Body of pancreas (tissue), 4 donors: ENCODE results near the gene PLEKHA6. TPM values are rescaled to one million over a fixed set of nuclear protein-coding genes. Genes with fewer than 3 reads are reported as not detected.

Source experiments
- ATAC-seq: fragments of 150-250 bp; one replicate; pipeline ENCODE4 v1.9.1; 2016
- DNase-seq, 4 donors: peaks; one replicate each; pipeline ENCODE4 v3.0.0-alpha.2; 2019
- H3K27ac ChIP-seq, 4 donors: fragments of 200-600 bp; sonication (generic); 1 replicate in 3 of 4; 2 replicates in 1 of 4; pipeline versions ENCODE4 v1.5.1 to v1.6.1; 2016 to 2019; ENCODE audit warnings: mild to moderate bottlenecking in 1 of 4, mixed read lengths in 1 of 4, moderate library complexity in 1 of 4
- H3K27me3 ChIP-seq, 2 donors: fragments of 200-600 bp; sonication (generic); one replicate each; pipeline ENCODE4 v1.6.0; 2016; ENCODE audit warnings: mild to moderate bottlenecking in 1 of 2
- H3K36me3 ChIP-seq, 2 donors: fragments of 200-600 bp; sonication (generic); replicated peaks in 1 of 2; 2 replicates each; pipeline ENCODE4 v1.5.1; 2016; ENCODE audit warnings: low read depth in 2 of 2; ENCODE audit not compliant: insufficient read depth in 1 of 2
- H3K4me1 ChIP-seq: fragments of 200-600 bp; sonication (generic); one replicate; pipeline ENCODE4 v1.6.0; 2016
- H3K4me3 ChIP-seq, 2 donors: fragments of 200-600 bp; sonication (generic); 1 replicate in 1 of 2; 2 replicates in 1 of 2; pipeline ENCODE4 v1.5.1; 2016 to 2019
- H3K9me3 ChIP-seq, 3 donors: fragments of 200-600 bp; sonication (generic); 1 replicate in 2 of 3; 2 replicates in 1 of 3; pipeline ENCODE4 v1.5.1; 2016
- CTCF ChIP-seq, 7 experiments: fragments of 450-650 bp in 4 of 7; fragments of 200-600 bp in 3 of 7; sonication (generic) in 3 of 7; IDR thresholded peaks; one replicate each; pipeline ENCODE4 v1.5.1; 2016 to 2019; ENCODE audit warnings: antibody characterized with exemption in 7 of 7
- POLR2A ChIP-seq, 3 donors: fragments of 450-650 bp; IDR thresholded peaks; one replicate each; pipeline ENCODE4 v1.6.1; 2016; ENCODE audit warnings: antibody characterized with exemption in 3 of 3, mild to moderate bottlenecking in 2 of 3
- WGBS, 2 donors: methylation state at CpG; one replicate each; pipeline ENCODE4 v1.1.5; 2017; 5-methylcytosine and 5-hydroxymethylcytosine counted together
- intact Hi-C: fragments of 100-400 bp; cut with DNase I; formaldehyde crosslinking; loops from one replicate; pipeline ENCODE4 v1.15.1; 2023
- total RNA-seq, 2 donors: library from RNA; depleted of rRNA; stranded (reverse); fragments of >200 nt; gene quantifications; one replicate each; pipeline ENCODE4 v1.1.0, GENCODE V29; 2016

The PLEKHA6 gene
- total RNA-seq, 2 donors from 2014 or later, result 10.9 to 20.4 TPM

GRCh38 chr1:204188959-204189639 is 170.6 kb downstream of the PLEKHA6 start:
- no peak overlapping the region for H3K4me3 ChIP-seq
- intact Hi-C loops, result no loop called here
- TF ChIP-seq POLR2A (IDR thresholded peaks at IDR 0.05), result no peak
- TF ChIP-seq CTCF (IDR thresholded peaks at IDR 0.05), result no peak
- no peaks in the 10 kb centered on the region for H3K4me1 ChIP-seq
- H3K9me3 ChIP-seq, result no peaks in the 10 kb centered on the region
- 71 to 88% methylated on average over 9 to 11 of the region's 11 CpGs for WGBS, 2 donors
- H3K27me3 ChIP-seq, result no peaks in the 10 kb centered on the region
- DNase-seq, result no peak
- ATAC-seq, result no peak
- H3K36me3 ChIP-seq, result no peaks in the 10 kb centered on the region
- no peak overlapping the region for H3K27ac ChIP-seq

DNA sequence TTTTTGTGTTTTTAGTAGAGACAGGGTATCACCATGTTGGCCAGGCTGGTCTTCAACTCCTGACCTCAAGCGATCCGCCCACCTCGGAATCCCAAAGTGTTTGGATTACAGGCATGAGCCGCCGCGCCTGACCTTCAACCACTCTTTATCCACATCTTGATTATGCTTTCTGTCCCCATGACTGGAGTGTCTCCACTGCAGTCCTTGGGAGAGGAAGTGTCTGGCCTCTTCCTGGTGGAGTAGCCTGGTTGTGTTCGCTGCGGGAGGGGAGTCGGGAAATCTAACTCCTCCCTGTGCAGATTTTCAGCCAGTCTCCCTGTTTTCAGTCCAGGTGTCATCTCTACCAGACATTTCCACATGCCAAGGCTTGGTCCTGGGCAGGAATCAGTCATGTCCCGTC is 173.1 kb downstream of the PLEKHA6 start:
- no peaks in the 10 kb centered on the region for H3K9me3 ChIP-seq
- H3K27me3 ChIP-seq, result no peaks in the 10 kb centered on the region
- H3K27ac ChIP-seq, result no peak overlapping the region
- no peak for ATAC-seq
- no peak for DNase-seq
- H3K36me3 ChIP-seq, result no peaks in the 10 kb centered on the region
- WGBS, 2 donors, result 75 to 77% methylated on average over 10 of the region's 10 CpGs
- no peak overlapping the region for H3K4me3 ChIP-seq
- intact Hi-C loops, result no loop called here
- TF ChIP-seq CTCF (IDR thresholded peaks at IDR 0.05), result no peak
- TF ChIP-seq POLR2A (IDR thresholded peaks at IDR 0.05), result no peak
- no peaks in the 10 kb centered on the region for H3K4me1 ChIP-seq

DNA sequence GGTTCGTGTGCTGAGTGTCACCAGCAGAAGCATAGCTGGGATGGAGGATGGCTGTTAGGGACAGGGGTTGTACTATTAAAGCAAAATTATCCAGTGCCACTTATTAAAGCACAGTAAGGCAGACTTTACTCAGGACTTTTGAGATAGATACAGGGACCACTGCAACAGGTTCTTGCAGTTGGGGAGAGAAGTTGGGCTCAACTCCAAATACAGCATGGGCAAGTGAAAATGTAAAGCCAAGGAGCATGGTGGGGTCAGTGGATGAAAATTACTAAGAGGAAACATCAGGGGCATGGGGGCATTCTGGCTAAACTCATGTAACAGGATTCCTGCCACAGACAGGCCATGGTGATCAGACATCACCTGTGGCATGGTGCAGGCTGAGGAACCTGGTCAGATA is 178.6 kb downstream of the PLEKHA6 start:
- intact Hi-C loops, result no loop called here
- ATAC-seq (no peak), DNase-seq (no peak)
- no peak overlapping the region for H3K27ac ChIP-seq
- TF ChIP-seq POLR2A (IDR thresholded peaks at IDR 0.05), result no peak
- TF ChIP-seq CTCF (IDR thresholded peaks at IDR 0.05), result no peak
- WGBS, 2 donors, result 46 to 87% methylated on average over 1 of the region's 1 CpG
- no peaks in the 10 kb centered on the region for H3K9me3 ChIP-seq
- H3K4me1 ChIP-seq, result no peaks in the 10 kb centered on the region
- H3K27me3 ChIP-seq, result no peaks in the 10 kb centered on the region
- H3K36me3 ChIP-seq, result no peaks in the 10 kb centered on the region
- no peak overlapping the region for H3K4me3 ChIP-seq

- DNase-seq (no peak), ATAC-seq (no peak)
- H3K27ac ChIP-seq, result no peak overlapping the region
- no peaks in the 10 kb centered on the region for H3K9me3 ChIP-seq
- 60 to 64% methylated on average over 6 of the region's 6 CpGs for WGBS, 2 donors
- intact Hi-C loops, result no loop called here
- H3K36me3 ChIP-seq, result no peaks in the 10 kb centered on the region
- no peak overlapping the region for H3K4me3 ChIP-seq
- no peaks in the 10 kb centered on the region for H3K4me1 ChIP-seq
- TF ChIP-seq CTCF (IDR thresholded peaks at IDR 0.05), result no peak
- TF ChIP-seq POLR2A (IDR thresholded peaks at IDR 0.05), result no peak
- no peaks in the 10 kb centered on the region for H3K27me3 ChIP-seq
These were observed 179.6 kb downstream of the PLEKHA6 start for GRCh38 chr1:204180133-204180532.
